ENCODE measurements around the gene CDYL.

The CDYL gene

DNA sequence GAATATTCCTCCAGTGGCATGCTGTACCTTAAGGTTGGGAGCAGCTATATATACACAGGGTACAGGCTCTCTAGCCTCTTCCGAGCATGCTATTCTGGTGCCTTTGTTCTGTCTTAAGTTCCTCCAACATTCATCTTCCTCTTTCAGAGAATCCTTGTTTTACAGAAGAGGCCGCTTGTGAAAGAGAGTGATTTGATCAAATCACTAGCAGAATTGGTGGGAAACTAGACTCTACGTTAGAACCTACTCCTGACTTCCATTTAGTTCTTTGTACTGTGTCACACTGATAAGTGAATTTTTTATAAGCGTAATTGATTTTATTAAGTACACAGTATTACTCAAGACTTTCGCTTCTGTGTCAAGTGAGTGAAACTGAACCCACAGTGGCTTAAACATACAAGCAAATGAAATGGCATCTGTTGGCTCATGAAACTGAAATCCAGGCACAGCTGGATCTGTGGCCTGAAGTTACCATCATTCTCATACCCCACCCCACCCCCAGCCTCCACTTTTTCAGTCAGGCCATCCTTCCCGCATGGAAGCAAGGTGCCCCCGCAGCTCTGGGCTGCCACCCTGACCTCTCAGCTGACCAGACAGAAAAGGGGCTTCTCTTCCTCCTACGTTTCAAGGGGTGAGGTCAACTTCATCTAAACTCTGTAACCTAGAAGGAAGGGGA lies 125.3 kb downstream of the CDYL start:
- no peak overlapping the region for H3K4me3 ChIP-seq (ENCODE audit: low read length)
- no peaks in the 10 kb centered on the region; the same call in 1 of the 2 replicates for H3K4me1 ChIP-seq (ENCODE audit: insufficient read depth, low read length)
- H3K27me3 ChIP-seq (ENCODE audit: insufficient read depth, low read length) = no peaks in the 10 kb centered on the region
- 95% methylated on average over 8 of the region's 8 CpGs for WGBS
- H3K9ac ChIP-seq (ENCODE audit: low read depth, low read length) = no peak overlapping the region
- no peak overlapping the region for H3K27ac ChIP-seq (ENCODE audit: low read depth, low read length)
- H3K36me3 ChIP-seq (ENCODE audit: insufficient read depth, low read length) = peaks cover 40% of the 10 kb centered on the region
- H3K9me3 ChIP-seq (ENCODE audit: insufficient read depth, low read depth, low read length) = 0 out of 2 replicates have a peak, but pooled peaks cover 3% of the 10 kb centered on the region

DNA sequence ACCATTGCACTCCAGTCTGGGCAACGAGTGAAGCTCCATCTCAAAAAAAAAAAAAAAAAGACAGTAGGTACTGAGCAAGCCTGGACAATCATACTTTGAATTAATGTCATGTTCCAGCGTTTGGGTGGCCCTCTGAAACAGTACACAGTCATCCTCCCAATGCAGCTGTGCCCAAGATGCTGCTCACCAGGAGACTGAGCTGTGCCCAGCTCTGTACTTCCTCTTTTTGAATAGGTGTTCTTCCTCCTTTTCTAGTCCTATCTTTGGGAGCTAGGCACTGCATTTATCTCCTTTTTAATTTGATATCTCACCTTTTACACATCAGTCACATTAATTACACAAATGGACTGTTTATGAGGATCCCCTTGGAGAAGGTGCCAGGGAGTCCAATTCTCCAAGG lies 126.2 kb downstream of the CDYL start:
- 0 out of 2 replicates have a peak, but pooled peaks cover 3% of the 10 kb centered on the region for H3K9me3 ChIP-seq (ENCODE audit: insufficient read depth, low read depth, low read length)
- no peaks in the 10 kb centered on the region; the same call in 1 of the 2 replicates for H3K4me1 ChIP-seq (ENCODE audit: insufficient read depth, low read length)
- H3K27me3 ChIP-seq (ENCODE audit: insufficient read depth, low read length) = no peaks in the 10 kb centered on the region
- H3K36me3 ChIP-seq (ENCODE audit: insufficient read depth, low read length) = peaks cover 40% of the 10 kb centered on the region
- H3K9ac ChIP-seq (ENCODE audit: low read depth, low read length) = no peak overlapping the region
- over 99% methylated on average over 2 of the region's 2 CpGs for WGBS
- no peak overlapping the region for H3K27ac ChIP-seq (ENCODE audit: low read depth, low read length)
- no peak overlapping the region for H3K4me3 ChIP-seq (ENCODE audit: low read length)

DNA sequence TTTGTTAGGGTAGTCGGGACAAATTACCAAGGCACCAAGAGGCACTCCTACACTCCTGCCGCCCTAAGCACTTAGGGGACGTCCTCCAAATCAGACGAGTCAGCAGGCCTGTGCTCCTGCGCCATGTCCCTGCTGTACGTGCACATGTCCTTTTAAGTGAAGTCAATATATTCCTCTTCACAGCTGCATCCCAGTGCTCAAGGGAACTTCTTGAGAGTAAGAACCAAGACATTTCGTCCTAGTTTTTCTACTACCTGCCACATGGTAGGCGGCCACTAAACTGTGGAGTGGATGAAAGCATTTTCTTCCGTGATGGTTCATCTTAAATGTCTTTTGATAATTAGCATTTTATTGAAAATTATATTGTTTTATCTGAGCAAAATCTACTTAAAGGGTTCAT lies 126.9 kb downstream of the CDYL start:
- Histone ChIP-seq H3K4me3 (ENCODE audit: low read length) (no peak overlapping the region), H3K36me3 (ENCODE audit: insufficient read depth, low read length) (peaks cover 35% of the 10 kb centered on the region), H3K27ac (ENCODE audit: low read depth, low read length) (no peak overlapping the region), H3K27me3 (ENCODE audit: insufficient read depth, low read length) (no peaks in the 10 kb centered on the region), H3K4me1 (ENCODE audit: insufficient read depth, low read length) (peaks cover 6% of the 10 kb centered on the region), H3K9me3 (ENCODE audit: insufficient read depth, low read depth, low read length) (0 out of 2 replicates have a peak, but pooled peaks cover 3% of the 10 kb centered on the region), H3K9ac (ENCODE audit: low read depth, low read length) (no peak overlapping the region)
- WGBS = 91% methylated on average over 9 of the region's 9 CpGs

DNA sequence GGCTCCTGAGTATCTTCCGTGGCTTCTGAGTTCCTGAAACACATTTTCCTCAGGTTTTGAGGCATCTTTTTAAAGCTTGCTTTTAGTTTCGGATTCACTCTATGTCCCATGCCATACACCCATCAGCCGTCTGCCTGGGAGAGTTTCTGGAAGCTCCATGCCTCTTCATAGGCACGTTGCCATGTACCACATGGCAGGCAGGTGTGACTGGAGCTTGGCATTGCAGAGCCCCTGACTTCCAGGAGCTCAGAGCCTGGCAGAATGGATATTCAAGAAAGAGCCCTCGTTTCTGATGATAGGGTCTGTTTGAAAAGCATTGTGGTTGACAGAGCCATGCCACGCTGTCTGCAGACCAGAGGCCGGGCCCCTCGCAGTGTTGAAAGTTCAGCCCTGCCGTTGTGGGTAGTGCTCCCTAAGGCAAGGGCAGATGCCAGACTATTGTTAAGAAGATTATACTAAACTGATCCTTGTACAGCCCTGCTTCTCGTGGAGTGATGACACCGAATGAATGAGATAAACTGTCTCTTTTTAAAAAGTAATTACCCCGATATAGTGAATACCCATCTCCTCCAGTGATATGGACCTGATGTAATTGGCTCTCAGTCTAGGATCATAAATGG lies 127.7 kb downstream of the CDYL start:
- no peak overlapping the region for H3K9ac ChIP-seq (ENCODE audit: low read depth, low read length)
- H3K4me3 ChIP-seq (ENCODE audit: low read length) = no peak overlapping the region
- 87% methylated on average over 12 of the region's 12 CpGs for WGBS
- H3K36me3 ChIP-seq (ENCODE audit: insufficient read depth, low read length) = peaks cover 32% of the 10 kb centered on the region
- no peaks in the 10 kb centered on the region for H3K9me3 ChIP-seq (ENCODE audit: insufficient read depth, low read depth, low read length)
- H3K27me3 ChIP-seq (ENCODE audit: insufficient read depth, low read length) = no peaks in the 10 kb centered on the region
- H3K4me1 ChIP-seq (ENCODE audit: insufficient read depth, low read length) = peaks cover 12% of the 10 kb centered on the region
- H3K27ac ChIP-seq (ENCODE audit: low read depth, low read length) = no peak overlapping the region

DNA sequence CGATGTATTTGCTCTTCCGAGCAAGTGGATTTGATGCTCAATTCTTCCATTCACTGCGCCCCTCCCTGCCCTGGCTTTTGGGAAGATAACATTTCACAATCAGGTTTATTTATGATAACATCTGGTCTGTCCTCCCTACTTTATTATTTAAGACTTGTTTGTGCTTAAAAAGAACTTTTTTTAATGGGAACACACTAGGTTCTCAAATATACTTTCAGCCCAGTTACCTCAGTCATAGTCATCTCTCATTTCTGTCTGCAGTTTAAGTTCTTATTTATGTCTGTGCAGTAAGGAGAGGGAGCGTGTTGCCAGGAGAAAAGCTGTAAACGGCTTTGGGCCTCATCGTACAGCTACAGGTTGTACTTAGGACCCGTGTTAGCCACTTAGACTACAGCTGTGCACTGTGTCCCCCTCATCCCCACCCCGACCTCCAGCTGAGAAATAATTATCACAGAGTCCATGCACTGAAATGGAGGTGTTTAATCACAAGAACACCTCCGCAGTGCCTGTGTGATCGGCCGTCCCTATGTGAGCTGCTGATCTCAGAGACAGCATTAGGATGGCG lies 128.3 kb downstream of the CDYL start:
- Histone ChIP-seq H3K9ac (ENCODE audit: low read depth, low read length) (no peak overlapping the region), H3K27ac (ENCODE audit: low read depth, low read length) (no peak overlapping the region), H3K36me3 (ENCODE audit: insufficient read depth, low read length) (peaks cover 32% of the 10 kb centered on the region), H3K9me3 (ENCODE audit: insufficient read depth, low read depth, low read length) (no peaks in the 10 kb centered on the region), H3K4me1 (ENCODE audit: insufficient read depth, low read length) (peaks cover 12% of the 10 kb centered on the region), H3K27me3 (ENCODE audit: insufficient read depth, low read length) (no peaks in the 10 kb centered on the region), H3K4me3 (ENCODE audit: low read length) (no peak overlapping the region)
- 97% methylated on average over 12 of the region's 12 CpGs for WGBS

DNA sequence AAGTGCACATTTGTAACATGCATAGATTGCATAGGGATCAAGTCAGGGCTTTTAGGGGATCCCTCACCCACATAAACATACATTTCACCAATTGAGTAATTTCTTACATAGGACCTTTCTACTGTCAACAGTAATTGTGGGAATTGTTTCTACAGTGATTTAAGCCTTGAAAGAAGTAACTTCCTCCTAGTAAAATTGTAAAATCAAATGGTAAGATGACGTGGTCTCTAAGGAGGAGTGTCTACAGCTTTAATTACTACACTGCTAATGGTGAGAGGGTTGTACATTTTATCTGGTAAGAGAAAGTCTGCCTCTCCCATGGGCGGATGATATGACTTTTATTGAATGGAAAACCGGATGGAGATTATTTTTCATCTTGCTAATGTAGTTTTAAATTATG lies 129.6 kb downstream of the CDYL start:
- Histone ChIP-seq H3K4me3 (ENCODE audit: low read length) (no peak overlapping the region), H3K27ac (ENCODE audit: low read depth, low read length) (no peak overlapping the region), H3K9ac (ENCODE audit: low read depth, low read length) (no peak overlapping the region), H3K36me3 (ENCODE audit: insufficient read depth, low read length) (peaks cover 27% of the 10 kb centered on the region), H3K4me1 (ENCODE audit: insufficient read depth, low read length) (peaks cover 12% of the 10 kb centered on the region), H3K27me3 (ENCODE audit: insufficient read depth, low read length) (no peaks in the 10 kb centered on the region), H3K9me3 (ENCODE audit: insufficient read depth, low read depth, low read length) (no peaks in the 10 kb centered on the region)
- WGBS = 93% methylated on average over 3 of the region's 3 CpGs

DNA sequence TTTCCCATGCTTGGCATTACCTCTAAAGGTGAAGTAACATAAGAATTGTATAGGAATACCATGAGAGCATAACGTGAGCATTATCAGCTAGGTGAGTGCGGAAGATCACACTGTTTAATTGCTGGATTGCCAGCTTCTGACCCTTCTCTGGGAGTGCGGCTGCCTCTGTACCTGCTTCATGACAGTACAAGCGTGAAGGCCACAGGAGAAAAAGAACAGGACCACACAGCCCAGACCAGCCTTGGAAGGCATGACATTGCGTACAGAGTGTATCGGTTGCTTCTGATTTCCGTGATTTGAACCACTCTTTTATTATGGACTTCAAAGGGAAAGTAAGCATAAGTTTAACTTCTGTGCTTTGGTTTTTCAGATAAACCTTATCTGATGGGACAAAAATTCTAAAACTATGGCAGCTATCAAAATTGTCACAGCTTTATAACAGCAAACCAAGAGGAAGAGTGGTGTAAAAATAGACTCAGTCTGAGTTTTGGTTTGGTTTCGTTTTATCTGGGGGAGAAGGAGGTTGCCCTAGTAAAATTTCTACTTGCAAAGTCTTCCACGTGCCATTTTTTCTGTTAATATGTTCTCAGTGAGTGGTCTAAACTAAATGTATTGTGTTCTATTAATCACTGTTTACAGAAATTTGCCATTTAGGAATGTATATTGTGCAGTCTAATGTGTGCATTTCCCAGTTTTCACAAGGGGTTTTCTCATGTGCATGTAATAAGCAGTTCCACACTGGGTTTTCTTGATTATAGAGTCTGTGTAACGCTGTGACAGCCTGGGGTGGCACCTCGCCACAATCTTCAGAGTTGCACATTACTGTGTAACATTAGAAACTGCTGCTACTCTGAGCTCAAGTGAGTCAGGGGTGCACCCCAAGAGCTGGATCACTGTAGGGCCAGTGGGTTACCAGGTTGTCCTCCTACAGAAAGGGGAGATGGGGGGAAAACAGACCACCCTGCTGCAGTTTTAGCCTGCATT lies 130.4 kb downstream of the CDYL start:
- no peak overlapping the region for H3K27ac ChIP-seq (ENCODE audit: low read depth, low read length)
- whole genome bisulfite sequencing = 91% methylated on average over 11 of the region's 11 CpGs
- no peak overlapping the region for H3K4me3 ChIP-seq (ENCODE audit: low read length)

DNA sequence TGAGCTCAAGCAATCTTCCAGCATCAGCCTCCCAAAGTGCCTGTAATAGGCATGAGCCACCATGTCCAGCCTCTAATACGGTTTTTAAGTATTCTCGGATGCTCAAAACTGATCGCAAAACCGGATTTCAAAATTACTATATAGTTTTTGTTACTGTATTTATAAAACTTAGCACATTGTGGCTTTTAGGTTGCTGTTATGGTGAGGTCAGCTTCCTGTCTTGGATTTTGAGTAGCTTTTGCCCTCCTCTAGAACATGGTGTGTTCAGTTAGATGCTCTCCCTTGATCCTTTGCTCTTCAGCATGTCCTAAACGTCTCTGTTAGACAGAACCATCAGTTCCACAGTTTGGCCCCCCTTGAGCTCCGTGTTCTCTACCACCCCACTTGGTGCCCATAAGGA lies 131.4 kb downstream of the CDYL start:
- H3K27ac ChIP-seq (ENCODE audit: low read depth, low read length) = no peak overlapping the region
- 95% methylated on average over 6 of the region's 6 CpGs for WGBS
- H3K4me1 ChIP-seq (ENCODE audit: insufficient read depth, low read length) = peaks cover 21% of the 10 kb centered on the region
- no peaks in the 10 kb centered on the region for H3K27me3 ChIP-seq (ENCODE audit: insufficient read depth, low read length)
- H3K4me3 ChIP-seq (ENCODE audit: low read length) = no peak overlapping the region
- H3K9me3 ChIP-seq (ENCODE audit: insufficient read depth, low read depth, low read length) = no peaks in the 10 kb centered on the region
- peaks cover 16% of the 10 kb centered on the region for H3K36me3 ChIP-seq (ENCODE audit: insufficient read depth, low read length)
- H3K9ac ChIP-seq (ENCODE audit: low read depth, low read length) = no peak overlapping the region

More for the DNA sequence above, 130.4 kb downstream of the CDYL start:
- Histone ChIP-seq H3K4me1 (ENCODE audit: insufficient read depth, low read length) (peaks cover 12% of the 10 kb centered on the region), H3K9ac (ENCODE audit: low read depth, low read length) (no peak overlapping the region), H3K27me3 (ENCODE audit: insufficient read depth, low read length) (no peaks in the 10 kb centered on the region), H3K9me3 (ENCODE audit: insufficient read depth, low read depth, low read length) (no peaks in the 10 kb centered on the region), H3K36me3 (ENCODE audit: insufficient read depth, low read length) (peaks cover 23% of the 10 kb centered on the region)

DNA sequence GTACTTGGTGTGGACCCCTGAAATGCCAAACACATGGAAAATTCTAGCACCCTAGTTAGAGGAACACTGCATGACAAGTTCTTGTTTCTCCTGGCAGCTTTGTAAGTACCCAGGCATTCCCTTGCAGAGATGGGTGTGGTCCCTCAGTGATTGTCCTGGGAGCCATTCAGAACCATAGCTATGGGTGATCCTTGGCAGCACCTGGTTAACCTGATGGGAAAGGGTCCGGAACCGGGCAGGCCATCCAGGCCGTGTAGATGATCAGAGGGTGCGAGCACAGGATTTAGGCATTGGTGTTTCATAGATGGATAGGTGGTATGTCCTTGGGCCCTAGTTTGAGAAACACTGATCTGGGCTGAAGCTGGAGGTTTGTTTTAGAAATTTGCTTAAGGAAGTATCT lies 131.9 kb downstream of the CDYL start:
- Histone ChIP-seq H3K4me1 (ENCODE audit: insufficient read depth, low read length) (peaks cover 26% of the 10 kb centered on the region), H3K36me3 (ENCODE audit: insufficient read depth, low read length) (peaks cover 16% of the 10 kb centered on the region), H3K4me3 (ENCODE audit: low read length) (no peak overlapping the region), H3K9ac (ENCODE audit: low read depth, low read length) (no peak overlapping the region), H3K27ac (ENCODE audit: low read depth, low read length) (no peak overlapping the region), H3K9me3 (ENCODE audit: insufficient read depth, low read depth, low read length) (no peaks in the 10 kb centered on the region), H3K27me3 (ENCODE audit: insufficient read depth, low read length) (no peaks in the 10 kb centered on the region)
- 97% methylated on average over 4 of the region's 4 CpGs for WGBS

DNA sequence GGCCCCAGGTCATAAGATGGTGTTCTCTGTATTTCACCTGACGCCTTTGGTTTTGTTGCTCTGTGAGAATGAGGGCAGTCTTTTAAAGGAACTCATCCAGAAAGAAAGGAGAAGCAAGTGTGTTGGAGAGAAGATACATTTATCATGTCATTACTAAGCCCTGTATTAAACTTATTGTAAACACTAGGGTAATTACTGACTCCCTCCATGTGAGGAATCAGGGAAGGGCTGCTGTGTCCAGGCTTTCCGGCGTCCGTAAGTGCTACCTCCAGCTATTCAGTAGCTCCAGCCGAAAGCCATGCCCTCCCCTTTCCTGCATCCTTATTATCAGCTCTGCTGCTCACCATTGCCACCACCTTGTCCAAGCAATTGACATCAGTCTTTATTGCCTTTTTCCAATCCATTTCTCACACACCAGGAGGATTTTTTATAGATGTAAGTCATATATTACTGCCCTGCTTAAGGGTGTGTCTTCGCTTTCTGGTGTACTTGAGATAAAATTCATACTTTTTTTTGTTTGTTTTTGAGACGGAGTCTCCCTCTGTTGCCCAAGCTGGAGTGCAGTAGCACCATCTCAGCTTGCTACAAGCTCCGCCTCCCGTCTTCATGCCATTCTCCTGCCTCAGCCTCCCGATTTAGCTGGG lies 133.0 kb downstream of the CDYL start:
- no peak overlapping the region for H3K27ac ChIP-seq (ENCODE audit: low read depth, low read length)
- 88% methylated on average over 10 of the region's 10 CpGs for WGBS

More for the DNA sequence above, 133.0 kb downstream of the CDYL start:
- Histone ChIP-seq H3K9ac (ENCODE audit: low read depth, low read length) (no peak overlapping the region), H3K9me3 (ENCODE audit: insufficient read depth, low read depth, low read length) (no peaks in the 10 kb centered on the region), H3K27me3 (ENCODE audit: insufficient read depth, low read length) (no peaks in the 10 kb centered on the region), H3K4me1 (ENCODE audit: insufficient read depth, low read length) (peaks cover 37% of the 10 kb centered on the region), H3K36me3 (ENCODE audit: insufficient read depth, low read length) (peaks cover 16% of the 10 kb centered on the region), H3K4me3 (ENCODE audit: low read length) (no peak overlapping the region)

Data from HUES64 (cell line).